Measurements from ENCODE around the gene RANBP9. TPM values are rescaled to one million over a fixed set of nuclear protein-coding genes. Genes with fewer than 3 reads are reported as not detected.
A peak's percentile ranks its signal among the peaks of the same experiment; 100 is the strongest.

The RANBP9 gene
- total and polyA plus RNA-seq, 2 of the 13 experiments (the other 11 are each of a cell fraction or from before 2014, with no cell fraction given) = 26.6 to 30.6 TPM

- no peak for TF ChIP-seq SRSF9 (IDR thresholded peaks at IDR 0.05; ENCODE audit: borderline replicate concordance, insufficient read depth, low read depth, low read length, poor library complexity, severe bottlenecking)
- TF ChIP-seq TERF1 (CRISPR knock-in tag; IDR thresholded peaks at IDR 0.05) = peak; percentile 79; the same call in 1 of the 2 replicates
- TF ChIP-seq TAF15 (IDR thresholded peaks at IDR 0.05; ENCODE audit: low read depth, low read length, poor library complexity, severe bottlenecking) = no peak
- TF ChIP-seq ZNF414 (CRISPR knock-in tag; IDR thresholded peaks at IDR 0.05) = 0 out of 2 replicates have a peak, but pooled peaks have one; percentile 50
- peak; percentile 100 for TF ChIP-seq KMT2A (CRISPR knock-in tag; IDR thresholded peaks at IDR 0.05)
- TF ChIP-seq, protein P1, sequence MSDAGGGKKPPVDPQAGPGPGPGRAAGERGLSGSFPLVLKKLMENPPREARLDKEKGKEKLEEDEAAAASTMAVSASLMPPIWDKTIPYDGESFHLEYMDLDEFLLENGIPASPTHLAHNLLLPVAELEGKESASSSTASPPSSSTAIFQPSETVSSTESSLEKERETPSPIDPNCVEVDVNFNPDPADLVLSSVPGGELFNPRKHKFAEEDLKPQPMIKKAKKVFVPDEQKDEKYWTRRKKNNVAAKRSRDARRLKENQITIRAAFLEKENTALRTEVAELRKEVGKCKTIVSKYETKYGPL (CRISPR knock-in tag; IDR thresholded peaks at IDR 0.05) = no peak
- peak; percentile 95 for TF ChIP-seq HOXD1 (CRISPR knock-in tag; IDR thresholded peaks at IDR 0.05)
- TF ChIP-seq ZNF446 (CRISPR knock-in tag; IDR thresholded peaks at IDR 0.05) = peak; percentile 91
- no peak for TF ChIP-seq EHMT2 (IDR thresholded peaks at IDR 0.05; ENCODE audit: borderline replicate concordance, low read depth, low read length)
- TF ChIP-seq BCL3 (CRISPR knock-in tag; IDR thresholded peaks at IDR 0.05) = peak; percentile 96
- TF ChIP-seq POLR2A (IDR thresholded peaks at IDR 0.05; ENCODE audit: insufficient read depth in 1 of 2, low read depth in 2 of 2, low read length in 2 of 2) = peak; percentile 93 to 96
- TF ChIP-seq TSC22D2 (CRISPR knock-in tag; IDR thresholded peaks at IDR 0.05; ENCODE audit: borderline replicate concordance) = peak; percentile 99
- peak; percentile 94 for TF ChIP-seq IKZF4 (CRISPR knock-in tag; IDR thresholded peaks at IDR 0.05; ENCODE audit: borderline replicate concordance, low read depth, not compliant biosample characterization)
- peak; percentile 99 for TF ChIP-seq ZNF354B (CRISPR knock-in tag; IDR thresholded peaks at IDR 0.05)
- no peak; the same call in 1 of the 2 replicates for TF ChIP-seq TBX3 (IDR thresholded peaks at IDR 0.05; ENCODE audit: borderline replicate concordance)
- TF ChIP-seq MED1 (CRISPR knock-in tag; IDR thresholded peaks at IDR 0.05) = peak; percentile 94
- peak; percentile 63; the same call in 1 of the 2 replicates for TF ChIP-seq HNRNPL (IDR thresholded peaks at IDR 0.05; ENCODE audit: low read depth, low read length)
- peak; percentile 97 for TF ChIP-seq KLF6 (CRISPR knock-in tag; IDR thresholded peaks at IDR 0.05)
- peak; percentile 12; the same call in 1 of the 2 replicates for TF ChIP-seq RFX5 (IDR thresholded peaks at IDR 0.05; ENCODE audit: low read depth, low read length)
- peak; percentile 60 for TF ChIP-seq PTBP1 (IDR thresholded peaks at IDR 0.05; ENCODE audit: low read depth, low read length, poor library complexity, severe bottlenecking)
- peak; percentile 74 for TF ChIP-seq HNRNPK (IDR thresholded peaks at IDR 0.05; ENCODE audit: low read depth, low read length, poor library complexity, severe bottlenecking)
Observed at GRCh38 chr6:13614926-13615791, 96.5 kb downstream of the RANBP9 start, which contains the start of gene NOL7 (continued).
